OCI-LY1 (cell line): ENCODE measurements around the gene SYNPO2.

Experiments
- H2AFZ ChIP-seq: fragments of 200-600 bp; sonication (generic), shearing (Covaris generic); 2 replicates; pipeline ENCODE4 v1.6.0; 2014; ENCODE audit warnings: antibody characterized with exemption, mild to moderate bottlenecking, low read length
- H3F3A ChIP-seq: fragments of 200-600 bp; sonication (generic), shearing (Covaris generic); 2 replicates; pipeline ENCODE4 v1.6.0; 2014; ENCODE audit warnings: mild to moderate bottlenecking, antibody characterized with exemption, low read length, moderate library complexity; ENCODE audit not compliant: insufficient read depth
- H3K27ac ChIP-seq: fragments of 200-600 bp; sonication (generic); 2 replicates; pipeline ENCODE4 v1.5.1; 2014; ENCODE audit warnings: low read length, mixed run types, mild to moderate bottlenecking, low read depth; ENCODE audit not compliant: poor library complexity, severe bottlenecking
- H3K27me3 ChIP-seq: fragments of 200-600 bp; sonication (generic); 2 replicates; pipeline ENCODE4 v1.6.0; 2014; ENCODE audit warnings: antibody characterized with exemption, mild to moderate bottlenecking, low read length, moderate library complexity; ENCODE audit not compliant: insufficient read depth
- H3K36me3 ChIP-seq: fragments of 200-600 bp; sonication (generic); 2 replicates; pipeline ENCODE4 v1.6.1; 2014; ENCODE audit warnings: mild to moderate bottlenecking, antibody characterized with exemption, low read length, moderate library complexity, mixed read lengths; ENCODE audit not compliant: insufficient read depth
- H3K4me1 ChIP-seq: fragments of 200-600 bp; sonication (generic); 2 replicates; pipeline ENCODE4 v1.5.1; 2014; ENCODE audit warnings: mild to moderate bottlenecking, low read length, moderate library complexity; ENCODE audit not compliant: insufficient read depth, severe bottlenecking
- H3K4me2 ChIP-seq: fragments of 200-600 bp; sonication (generic), shearing (Covaris generic); 2 replicates; pipeline ENCODE4 v1.6.1; 2014; ENCODE audit warnings: low read length
- H3K4me3 ChIP-seq: fragments of 200-600 bp; sonication (generic); 2 replicates; pipeline ENCODE4 v1.5.1; 2014; ENCODE audit warnings: low read length, low read depth, mild to moderate bottlenecking, mixed read lengths; ENCODE audit not compliant: poor library complexity, severe bottlenecking
- H3K79me2 ChIP-seq: fragments of 200-600 bp; shearing (Covaris generic); 2 replicates; pipeline ENCODE4 v1.6.1; 2016; ENCODE audit warnings: mixed run types, low read length, mixed read lengths; ENCODE audit not compliant: insufficient read depth
- H3K9ac ChIP-seq: fragments of 200-600 bp; sonication (generic), shearing (Covaris generic); 2 replicates; pipeline ENCODE4 v1.6.1; 2014; ENCODE audit warnings: mild to moderate bottlenecking, low read length, mixed read lengths
- H3K9me2 ChIP-seq: fragments of 200-600 bp; sonication (generic), shearing (Covaris generic); 2 replicates; pipeline ENCODE4 v1.6.1; 2014; ENCODE audit warnings: low read depth, mild to moderate bottlenecking, low read length, mixed read lengths
- H3K9me3 ChIP-seq: fragments of 200-600 bp; shearing (Covaris generic); 2 replicates; pipeline ENCODE4 v1.6.1; 2014; ENCODE audit warnings: low read length, mixed read lengths
- H4K20me1 ChIP-seq: fragments of 200-600 bp; sonication (generic), shearing (Covaris generic); 2 replicates; pipeline ENCODE4 v1.6.0; 2016; ENCODE audit warnings: mild to moderate bottlenecking, low read length; ENCODE audit not compliant: insufficient read depth
- CTCF ChIP-seq: fragments of 200-600 bp; sonication (generic), shearing (Covaris generic); IDR thresholded peaks from 2 replicates; pipeline ENCODE4 v1.5.1; 2017; ENCODE audit warnings: mild to moderate bottlenecking, antibody characterized with exemption, low read length, moderate library complexity, mixed read lengths
- EZH2 ChIP-seq: fragments of 200-600 bp; sonication (generic), shearing (Covaris generic); IDR thresholded peaks from 2 replicates; pipeline ENCODE4 v1.8.0; 2017; ENCODE audit warnings: borderline replicate concordance, mixed run types, mild to moderate bottlenecking, antibody characterized with exemption, low read length, moderate library complexity, mixed read lengths

The SYNPO2 gene

GRCh38 chr4:118909173-118909956, 20.7 kb downstream of the SYNPO2 start:
- H3K36me3 ChIP-seq: no peaks in the 10 kb centered on the region
- H3F3A ChIP-seq: no peaks in the 10 kb centered on the region
- H3K9me3 ChIP-seq: no peaks in the 10 kb centered on the region
- H2AFZ ChIP-seq: no peak overlapping the region
- no peaks in the 10 kb centered on the region for H3K79me2 ChIP-seq
- no peak overlapping the region for H3K4me3 ChIP-seq
- H3K27me3 ChIP-seq: no peaks in the 10 kb centered on the region; the same call in 1 of the 2 replicates
- no peaks in the 10 kb centered on the region for H3K4me1 ChIP-seq
- H4K20me1 ChIP-seq: no peaks in the 10 kb centered on the region
- no peak overlapping the region for H3K27ac ChIP-seq
- no peak overlapping the region for H3K4me2 ChIP-seq
- no peak overlapping the region for H3K9ac ChIP-seq
- no peak for TF ChIP-seq CTCF
- TF ChIP-seq EZH2: no peak
- H3K9me2 ChIP-seq: no peaks in the 10 kb centered on the region

DNA sequence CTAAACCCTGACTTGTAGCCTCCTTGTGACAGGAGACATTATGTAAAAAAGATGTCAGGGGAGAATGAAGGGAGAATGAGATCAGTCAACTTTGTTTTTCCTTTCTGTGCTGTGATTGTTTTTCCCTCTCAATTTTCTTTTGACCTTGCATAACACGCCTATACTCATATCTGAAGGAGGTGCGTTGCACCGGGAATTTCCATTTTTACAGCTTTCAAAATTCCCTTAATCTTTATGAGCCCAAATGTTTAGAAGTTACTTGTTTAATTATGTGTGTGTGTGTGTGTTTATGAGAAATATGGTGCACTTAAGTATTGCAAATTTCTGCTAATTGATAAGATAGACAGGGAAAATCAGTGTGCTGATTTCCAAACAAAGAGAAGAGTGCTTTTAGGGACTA, 21.6 kb downstream of the SYNPO2 start:
- Histone ChIP-seq H3K27ac (no peak overlapping the region), H4K20me1 (no peaks in the 10 kb centered on the region)

DNA sequence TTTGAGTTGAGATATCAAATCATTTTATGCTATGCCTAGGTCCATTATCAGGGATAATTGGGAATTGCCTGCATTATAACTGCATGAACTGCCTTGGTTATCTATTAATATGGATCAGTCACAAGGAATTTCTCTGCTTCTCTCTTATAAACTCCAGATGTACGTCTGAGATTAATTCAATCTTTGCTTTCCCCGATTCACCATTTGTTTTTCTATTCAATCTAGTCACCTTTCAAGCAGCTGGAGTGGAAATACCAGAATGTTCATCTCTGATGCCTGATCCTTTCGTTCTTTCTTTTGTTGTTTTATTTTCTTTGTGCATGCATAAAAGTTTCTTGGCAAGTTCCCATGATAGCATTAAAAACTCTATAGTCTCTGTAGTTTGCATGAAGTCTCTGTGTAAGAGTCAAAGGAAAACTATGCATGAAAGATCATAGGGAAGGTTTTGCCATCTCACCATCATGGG, 22.6 kb downstream of the SYNPO2 start:
- H3F3A ChIP-seq: no peaks in the 10 kb centered on the region
- no peak overlapping the region for H2AFZ ChIP-seq
- no peaks in the 10 kb centered on the region for H4K20me1 ChIP-seq
- no peaks in the 10 kb centered on the region for H3K79me2 ChIP-seq
- no peaks in the 10 kb centered on the region for H3K9me3 ChIP-seq
- no peaks in the 10 kb centered on the region for H3K36me3 ChIP-seq
- no peaks in the 10 kb centered on the region for H3K4me1 ChIP-seq
- H3K27me3 ChIP-seq: no peaks in the 10 kb centered on the region; the same call in 1 of the 2 replicates
- no peak overlapping the region for H3K4me2 ChIP-seq
- no peak overlapping the region for H3K27ac ChIP-seq
- H3K4me3 ChIP-seq: no peak overlapping the region
- TF ChIP-seq EZH2 (no peak), CTCF (no peak)
- no peaks in the 10 kb centered on the region for H3K9me2 ChIP-seq
- no peak overlapping the region for H3K9ac ChIP-seq

More for the DNA sequence above, 21.6 kb downstream of the SYNPO2 start:
- H3K9me2 ChIP-seq: no peaks in the 10 kb centered on the region
- no peaks in the 10 kb centered on the region; the same call in 1 of the 2 replicates for H3K27me3 ChIP-seq
- no peak overlapping the region for H3K4me2 ChIP-seq
- H3K9me3 ChIP-seq: no peaks in the 10 kb centered on the region
- TF ChIP-seq EZH2: no peak
- H3K9ac ChIP-seq: no peak overlapping the region
- H3K4me3 ChIP-seq: no peak overlapping the region
- no peaks in the 10 kb centered on the region for H3K79me2 ChIP-seq
- H3K36me3 ChIP-seq: no peaks in the 10 kb centered on the region
- no peaks in the 10 kb centered on the region for H3F3A ChIP-seq
- no peaks in the 10 kb centered on the region for H3K4me1 ChIP-seq
- H2AFZ ChIP-seq: no peak overlapping the region

DNA sequence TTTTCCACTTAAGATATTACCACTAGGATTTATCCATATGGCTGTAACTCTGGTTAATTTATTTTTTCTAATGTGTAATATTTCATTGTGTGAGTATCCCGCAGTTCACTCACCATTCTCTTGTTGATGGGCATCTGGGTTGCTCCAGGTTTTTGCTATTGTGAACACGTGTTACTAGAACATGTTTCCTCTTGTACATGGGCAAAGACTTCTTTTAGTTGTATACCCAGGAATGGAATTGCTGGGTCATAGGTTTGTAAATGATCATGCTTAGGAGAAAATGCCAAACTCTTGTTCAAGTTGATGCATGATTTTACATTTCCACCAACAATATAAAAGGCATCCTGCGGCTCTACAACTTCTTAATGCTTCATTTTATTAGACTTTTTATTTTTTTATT, 26.8 kb downstream of the SYNPO2 start:
- Histone ChIP-seq H3K4me1 (no peaks in the 10 kb centered on the region), H3F3A (no peaks in the 10 kb centered on the region), H3K9me2 (no peaks in the 10 kb centered on the region)

More for the DNA sequence above, 26.8 kb downstream of the SYNPO2 start:
- no peaks in the 10 kb centered on the region for H3K27me3 ChIP-seq
- H4K20me1 ChIP-seq: no peaks in the 10 kb centered on the region
- no peaks in the 10 kb centered on the region for H3K36me3 ChIP-seq
- no peaks in the 10 kb centered on the region for H3K9me3 ChIP-seq
- H3K9ac ChIP-seq: no peak overlapping the region
- TF ChIP-seq CTCF (no peak), EZH2 (no peak)
- H3K4me2 ChIP-seq: no peak overlapping the region
- no peak overlapping the region for H3K27ac ChIP-seq
- H3K4me3 ChIP-seq: no peak overlapping the region
- no peaks in the 10 kb centered on the region for H3K79me2 ChIP-seq
- no peak overlapping the region for H2AFZ ChIP-seq
